DMS53 (cell line): Measurements from ENCODE around the gene TANC1.

Experiments used
- DNase-seq: peaks from one replicate; lab custom pipeline; 2025; lab: John Stamatoyannopoulos, UW

The TANC1 gene

GRCh38 chr2:159063677-159064076 lies 95.2 kb downstream of the TANC1 start:
- no peak for DNase-seq

DNA sequence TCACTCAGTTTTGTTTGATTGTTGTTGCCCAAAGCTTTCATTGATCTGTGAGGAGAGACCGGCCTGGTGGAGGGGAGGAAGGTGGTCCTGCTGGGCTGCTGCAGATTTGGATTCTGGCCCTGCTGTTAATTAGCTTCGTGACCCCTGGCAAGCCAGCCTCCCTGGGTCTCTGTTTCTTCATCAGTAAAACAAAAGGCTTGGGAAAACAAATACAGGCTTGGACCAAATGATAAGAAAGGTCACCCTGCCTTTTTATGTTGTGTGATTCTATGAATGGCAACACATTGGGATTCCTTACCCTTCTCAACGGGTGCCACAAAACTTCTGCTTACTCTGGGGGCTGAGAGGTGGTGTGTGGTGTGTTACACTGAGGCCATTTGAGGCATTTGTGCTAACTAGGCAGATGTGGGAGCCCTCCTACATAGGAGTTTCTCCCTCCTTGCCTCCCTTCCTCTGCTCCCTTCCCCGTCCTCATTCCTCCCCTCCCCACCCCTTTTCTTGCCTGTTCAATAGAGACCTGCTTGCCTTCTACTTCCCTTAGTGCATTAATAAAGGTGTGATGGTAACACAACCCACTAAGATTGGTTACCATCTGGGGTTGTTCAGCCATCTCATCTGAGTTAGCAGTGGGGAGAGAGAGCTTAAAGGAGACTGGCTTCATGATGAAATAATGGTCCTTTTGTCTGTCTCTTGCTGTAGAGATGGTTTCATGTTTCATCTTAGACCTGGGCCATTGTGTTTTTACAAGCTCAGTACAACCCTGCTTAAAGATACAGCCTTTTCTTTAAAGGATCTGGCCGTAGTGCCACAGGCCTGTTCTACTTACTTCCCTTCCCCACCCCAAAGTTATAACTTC lies 96.2 kb downstream of the TANC1 start:
- DNase-seq: no peak

GRCh38 chr2:159065313-159065712 lies 96.9 kb downstream of the TANC1 start:
- DNase-seq: no peak

GRCh38 chr2:159065891-159066290 lies 97.5 kb downstream of the TANC1 start:
- DNase-seq: no peak

DNA sequence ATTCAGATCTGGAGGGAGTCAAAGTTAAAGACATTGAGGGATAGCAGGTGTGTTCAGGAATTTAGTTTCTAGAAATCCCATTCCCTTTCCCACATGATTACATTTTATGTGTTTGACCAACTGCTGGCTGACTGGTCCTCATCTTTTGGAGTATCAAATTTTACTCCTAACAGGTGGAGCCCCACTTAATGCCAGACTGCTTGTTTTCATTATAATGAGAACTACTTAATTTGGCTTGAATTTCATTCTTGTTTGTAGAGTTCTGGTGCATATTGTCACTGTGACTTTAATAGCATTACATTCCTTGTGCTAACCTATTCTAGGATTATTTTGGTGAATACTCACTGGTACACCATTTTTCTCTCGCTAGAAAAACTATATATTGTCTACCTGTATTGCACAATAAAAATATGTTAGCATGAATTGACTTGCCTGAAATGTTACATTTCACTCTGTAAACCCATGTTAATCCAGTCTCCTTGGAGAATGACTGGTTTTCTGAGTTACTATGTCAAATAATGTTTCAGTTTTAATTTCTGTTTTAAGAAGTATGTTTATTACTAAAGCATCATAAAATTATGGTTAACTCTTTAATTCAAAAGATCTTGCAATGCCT lies 98.2 kb downstream of the TANC1 start:
- no peak for DNase-seq

DNA sequence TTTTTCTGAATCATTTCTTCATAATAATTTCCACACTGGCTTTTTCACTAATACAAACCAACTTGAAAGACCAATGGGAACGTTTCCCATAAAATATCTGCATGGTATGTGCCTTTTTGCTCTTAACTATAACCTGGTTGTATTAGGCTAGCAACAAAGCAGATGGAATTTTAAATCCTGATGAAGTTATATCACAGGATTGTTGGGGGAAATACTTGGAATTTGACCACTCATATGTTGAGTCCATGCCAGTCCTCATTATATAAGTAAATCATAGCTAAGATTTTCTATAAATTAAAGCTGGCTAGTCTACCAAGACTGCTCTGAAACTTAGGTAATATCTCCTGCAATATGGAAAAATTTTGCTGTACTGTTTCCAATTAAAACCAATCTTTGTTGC lies 99.5 kb downstream of the TANC1 start:
- no peak for DNase-seq

DNA sequence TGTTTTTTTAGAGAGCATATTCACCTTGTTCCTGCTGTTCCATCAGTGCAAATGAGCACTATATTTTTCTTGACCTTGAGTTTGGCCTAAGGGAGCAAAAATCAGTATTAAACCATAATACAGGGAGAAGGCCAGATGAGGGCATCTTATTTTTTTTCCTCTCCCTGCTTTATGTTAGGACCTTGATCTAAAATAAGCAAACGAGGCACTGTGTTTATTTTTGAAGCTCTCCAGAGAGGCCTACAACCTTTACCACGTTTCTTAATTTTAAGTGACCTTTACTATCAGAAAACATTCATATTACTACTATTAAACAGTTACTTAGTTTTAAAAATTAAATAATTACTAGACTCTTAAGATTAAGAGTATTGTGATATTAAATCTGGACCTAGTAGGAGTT lies 100.8 kb downstream of the TANC1 start:
- DNase-seq: peak; percentile 37

- no peak for DNase-seq
These were observed 101.8 kb downstream of the TANC1 start for GRCh38 chr2:159070235-159070634.

DNA sequence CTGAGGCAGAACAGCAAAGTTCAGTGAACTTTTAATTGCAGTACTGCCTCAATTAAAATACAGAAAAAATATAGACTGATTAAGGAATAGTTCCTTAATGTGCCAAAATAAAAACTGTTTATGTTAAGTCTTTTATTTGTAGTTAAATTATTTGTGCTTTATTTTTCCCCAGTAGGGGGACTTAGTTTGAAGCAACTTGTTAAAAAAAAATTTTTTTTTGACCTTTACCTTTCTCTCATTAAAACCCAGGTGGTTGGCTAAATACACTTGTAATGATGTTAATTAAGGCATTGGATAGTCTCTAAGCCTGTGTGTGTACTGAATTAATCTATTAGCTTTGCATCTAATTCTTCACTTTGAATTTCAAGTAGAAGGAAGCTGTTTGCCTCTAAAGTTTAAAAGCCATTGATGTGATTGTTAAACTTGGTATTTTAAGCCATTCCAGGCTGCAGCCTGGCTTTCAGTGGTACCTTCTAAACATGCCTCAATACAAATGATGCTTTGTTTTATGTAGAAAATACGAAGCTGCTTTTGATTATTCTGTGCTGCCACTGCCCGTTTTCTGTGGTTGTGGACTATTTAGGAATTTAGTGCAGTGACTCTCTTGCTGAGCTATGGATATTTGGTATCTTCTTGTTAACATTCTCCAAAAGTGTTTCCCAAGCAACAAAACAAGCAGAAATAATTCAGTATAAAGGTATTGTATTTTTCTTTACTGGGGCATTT lies 102.9 kb downstream of the TANC1 start:
- no peak for DNase-seq

DNA sequence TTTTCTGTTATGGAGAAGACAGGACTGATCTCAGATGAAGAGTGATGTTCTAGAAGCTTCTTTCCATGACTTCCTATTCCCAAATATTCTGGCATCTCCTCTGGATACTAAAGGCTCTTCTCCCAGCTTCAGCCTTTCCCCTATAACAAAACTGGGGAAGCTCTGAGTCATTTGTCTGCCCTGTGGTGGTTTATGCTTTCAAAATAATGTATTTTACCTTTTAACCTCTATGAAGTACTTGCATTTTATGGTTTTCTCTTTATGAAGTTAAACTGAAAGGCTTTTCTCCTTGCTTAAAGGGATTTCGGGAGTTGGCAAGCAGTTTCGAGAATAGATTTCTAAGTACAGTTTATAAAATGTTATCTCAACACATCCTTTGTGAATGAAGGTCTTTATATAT lies 104.4 kb downstream of the TANC1 start:
- DNase-seq: no peak

DNA sequence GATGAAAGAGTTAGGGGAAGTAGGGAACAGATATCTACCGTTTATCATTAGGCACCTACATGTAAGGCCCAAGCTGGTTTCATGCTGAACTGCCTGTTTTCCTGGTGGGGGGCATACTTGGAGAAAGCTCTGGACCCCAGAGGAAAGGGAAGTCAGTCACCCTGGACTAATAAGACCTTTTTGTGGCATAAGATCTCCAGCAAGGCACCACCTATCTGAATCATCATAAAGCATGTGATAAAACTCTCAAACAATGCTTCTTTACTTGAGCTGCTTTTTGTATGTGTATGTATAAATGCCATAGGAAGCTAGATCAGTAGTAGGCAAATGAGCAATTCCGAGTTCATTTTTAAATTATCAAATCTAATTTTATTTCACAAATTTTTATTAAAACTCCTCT lies 104.8 kb downstream of the TANC1 start:
- DNase-seq: no peak

DNA sequence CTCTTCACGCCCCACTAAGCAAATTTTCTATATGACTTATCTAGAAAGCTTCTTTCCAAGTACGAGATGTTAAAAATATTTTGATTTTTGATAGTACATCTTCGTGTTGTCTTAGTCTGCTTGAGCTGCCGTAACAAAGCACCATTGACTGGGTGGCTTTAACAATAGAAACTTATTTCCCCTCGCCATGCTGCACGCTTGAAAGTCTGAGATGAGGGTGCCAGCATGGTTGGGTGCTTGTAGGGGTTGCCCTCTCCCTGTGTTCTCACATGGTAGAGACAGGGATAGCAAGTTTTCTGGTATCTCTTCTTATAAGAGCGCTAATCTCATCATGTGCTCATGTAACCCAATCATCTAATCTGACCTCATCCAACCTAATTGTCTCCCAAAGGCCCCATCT lies 106.2 kb downstream of the TANC1 start:
- DNase-seq: no peak

DNA sequence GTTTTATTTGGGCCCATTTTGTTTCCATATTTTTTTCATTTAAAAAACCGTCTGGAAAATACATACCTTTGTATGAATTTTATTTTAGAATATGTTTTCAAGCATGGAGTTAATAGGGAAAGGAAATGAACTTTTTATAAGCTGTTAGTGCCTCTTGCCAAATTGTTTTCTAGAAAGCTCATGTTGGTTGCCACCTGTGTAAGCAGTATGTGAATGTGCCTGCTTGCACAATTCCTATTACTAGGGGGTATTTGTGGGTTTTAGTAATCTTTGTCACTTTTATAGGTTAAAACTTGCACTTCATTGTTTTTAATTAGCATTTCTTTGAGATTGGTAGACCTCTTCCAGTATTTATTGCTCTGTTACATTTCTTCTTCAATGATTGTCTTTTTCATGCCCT lies 107.3 kb downstream of the TANC1 start:
- DNase-seq: no peak

- DNase-seq: no peak
These were observed 107.8 kb downstream of the TANC1 start for GRCh38 chr2:159076241-159076640.

GRCh38 chr2:159077869-159078268 lies 109.4 kb downstream of the TANC1 start:
- no peak for DNase-seq

- DNase-seq: no peak
These were observed 110.0 kb downstream of the TANC1 start for GRCh38 chr2:159078443-159078842.

GRCh38 chr2:159080641-159081040 lies 112.2 kb downstream of the TANC1 start:
- DNase-seq: no peak

DNA sequence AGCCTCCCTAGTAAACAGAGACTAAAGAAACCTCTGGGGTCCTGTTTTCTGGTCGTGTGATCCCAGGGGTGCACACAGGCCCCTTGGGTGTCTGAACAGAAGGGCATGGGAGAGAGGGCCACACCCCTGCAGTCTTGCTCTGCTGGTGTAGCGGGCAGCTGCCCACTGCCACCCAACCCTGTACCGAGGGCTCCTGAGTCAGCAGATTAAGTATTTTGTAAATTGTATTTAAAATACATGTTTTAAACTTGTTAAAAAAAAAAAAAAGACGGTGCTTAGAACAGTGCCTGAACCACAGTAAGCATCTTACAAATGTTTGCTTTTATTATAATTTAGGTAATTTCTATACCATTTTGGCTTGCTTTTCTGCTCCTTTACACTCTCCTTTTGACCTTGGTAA lies 113.7 kb downstream of the TANC1 start:
- no peak for DNase-seq

DNA sequence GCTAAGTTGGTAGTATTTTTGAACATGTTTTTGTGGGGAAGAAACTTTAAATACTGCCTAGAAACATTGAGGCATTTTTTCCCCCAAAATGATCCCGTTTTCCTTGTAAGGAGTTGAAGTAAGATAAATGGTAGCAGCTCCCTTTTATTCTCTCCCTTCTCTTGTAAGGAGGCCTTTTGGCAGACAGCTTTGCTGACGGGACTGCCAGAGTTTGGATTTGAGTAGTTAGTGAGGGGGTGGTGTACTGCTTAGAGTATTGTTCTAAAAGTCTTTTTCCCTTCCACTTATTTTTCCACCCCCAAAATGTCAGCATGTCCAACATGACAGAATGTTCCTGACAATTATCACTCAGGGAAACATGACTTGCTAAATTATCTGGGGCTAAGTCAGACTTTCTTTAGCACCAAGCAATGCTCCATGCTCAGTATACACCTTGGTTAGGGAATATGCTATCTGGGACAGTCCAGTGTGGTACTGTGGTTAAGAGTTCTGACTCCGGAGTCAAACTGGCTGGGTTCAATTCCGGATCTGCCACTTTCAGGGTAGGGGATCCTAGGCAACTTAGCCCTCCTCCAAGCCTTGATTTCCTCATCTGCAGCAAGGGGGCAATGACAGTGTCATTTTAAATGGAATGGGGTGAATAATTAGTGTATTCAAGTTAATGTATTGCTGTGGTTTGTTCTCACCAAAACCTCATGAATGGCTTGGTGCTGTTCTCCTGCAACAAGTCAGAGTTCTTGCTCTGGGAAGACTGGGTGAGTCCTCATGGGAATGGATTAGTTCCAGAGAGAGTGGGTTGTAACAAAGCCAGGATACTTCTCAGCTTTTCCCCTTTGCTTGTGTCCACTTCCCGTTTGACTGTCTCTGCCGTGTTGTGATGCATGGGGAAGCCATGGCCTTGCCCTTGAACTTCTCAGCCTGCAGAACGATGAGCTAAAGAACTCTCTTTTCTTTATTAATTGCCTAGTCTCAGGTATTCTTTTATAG lies 116.2 kb downstream of the TANC1 start:
- DNase-seq: no peak

GRCh38 chr2:159086342-159086741 lies 117.9 kb downstream of the TANC1 start:
- peak; percentile 19 for DNase-seq

DNA sequence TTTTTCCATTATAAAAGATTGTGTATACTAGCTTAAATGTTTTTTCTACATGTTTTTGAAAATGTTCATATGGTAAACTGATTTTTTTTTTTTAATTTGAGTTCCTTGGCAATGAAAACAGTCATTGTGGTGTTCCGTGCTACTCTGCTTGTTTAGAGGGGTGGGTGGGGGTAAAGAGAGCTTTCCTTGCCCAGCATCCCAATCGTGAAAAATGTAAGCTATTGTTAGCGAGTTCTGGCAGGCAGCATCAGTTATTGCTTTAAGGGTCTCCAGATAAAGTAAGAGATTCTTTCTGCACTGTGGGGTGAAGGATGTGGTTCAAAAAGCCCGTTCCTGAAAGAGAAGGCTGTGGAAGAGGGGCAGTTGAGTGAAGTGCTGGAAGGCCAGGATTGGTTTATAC lies 118.4 kb downstream of the TANC1 start:
- DNase-seq: no peak

GRCh38 chr2:159088906-159089305 lies 120.5 kb downstream of the TANC1 start:
- DNase-seq: no peak
